Heart right ventricle (tissue), 16 donors: Measurements from ENCODE around the gene ITSN2. TPM values are rescaled to one million over a fixed set of nuclear protein-coding genes. Genes with fewer than 3 reads are reported as not detected.

Source experiments
- ATAC-seq, 8 donors: fragments of 200-7000 bp; cut with Tn5 transposase; one replicate each; pipeline ENCODE4 v1.9.1; 2020; ENCODE audit warnings: mild to moderate bottlenecking in 8 of 8, moderate library complexity in 8 of 8, moderate number of reproducible peaks in 1 of 8
- DNase-seq, 2 donors: peaks; one replicate each; pipeline ENCODE4 v3.0.0-alpha.2; 2020
- H3K27ac ChIP-seq, 10 donors: fragments of 200-600 bp; sonication (generic) in 2 of 10; one replicate each; pipeline versions ENCODE4 v1.5.0 to v1.8.0; 2020 to 2022; ENCODE audit warnings: mild to moderate bottlenecking in 3 of 10
- H3K27me3 ChIP-seq, 7 donors: fragments of 200-600 bp; one replicate each; pipeline ENCODE4 v1.8.0; 2021 to 2022; ENCODE audit warnings: mild to moderate bottlenecking in 2 of 7
- H3K36me3 ChIP-seq, 9 donors: fragments of 200-600 bp; sonication (generic) in 1 of 9; one replicate each; pipeline versions ENCODE4 v1.5.0 to v1.8.0; 2020 to 2022; ENCODE audit warnings: mild to moderate bottlenecking in 2 of 9
- H3K4me1 ChIP-seq, 9 donors: fragments of 200-600 bp; sonication (generic) in 1 of 9; one replicate each; pipeline versions ENCODE4 v1.5.0 to v1.8.0; 2020 to 2022; ENCODE audit warnings: mild to moderate bottlenecking in 4 of 9
- H3K4me3 ChIP-seq, 10 donors: fragments of 200-600 bp; sonication (generic) in 2 of 10; one replicate each; pipeline versions ENCODE4 v1.5.0 to v1.8.0; 2020 to 2022; ENCODE audit warnings: mild to moderate bottlenecking in 7 of 10, moderate library complexity in 2 of 10
- H3K9me3 ChIP-seq, 11 donors: fragments of 200-600 bp in 10 of 11; sonication (generic) in 2 of 11; one replicate each; pipeline versions ENCODE4 v1.5.0 to v1.8.0; 2013 to 2022; ENCODE audit warnings: mild to moderate bottlenecking in 2 of 11, control low read depth in 1 of 11, moderate library complexity in 1 of 11
- CTCF ChIP-seq, 9 donors: fragments of 200-600 bp; sonication (generic) in 2 of 9; IDR thresholded peaks; one replicate each; pipeline versions ENCODE4 v1.5.0 to v1.8.0; 2021 to 2022; ENCODE audit warnings: antibody characterized with exemption in 9 of 9, mild to moderate bottlenecking in 5 of 9, moderate library complexity in 1 of 9
- WGBS, 2 donors: extraction: QIAGEN DNeasy Blood & Tissue Kit; methylation state at CpG; one replicate each; pipeline ENCODE4 v1.1.7; 2013; ENCODE audit warnings: inconsistent platforms in 1 of 2; 5-methylcytosine and 5-hydroxymethylcytosine counted together
- intact Hi-C, 10 donors: fragments of 100-400 bp; cut with DNase I; formaldehyde crosslinking; loops; one replicate each; pipeline versions ENCODE4 v1.11.1 to v1.14.2; 2022
- polyA plus RNA-seq, 2 donors: library from polyadenylated mRNA; stranded (reverse); fragments of 200-250 nt; gene quantifications; one replicate each; pipeline ENCODE4 v1.2.3, GENCODE V29; 2013
- total RNA-seq, 10 donors: library from RNA; stranded (reverse); fragmentation: NEBNext Ultra II Directional in 3 of 10; extraction: Animal tissue kit (Norgen Biotek cat#: 25700) in 3 of 10; gene quantifications; one replicate each; pipeline versions ENCODE4 v1.2.1 to v1.2.4, GENCODE V29; 2021 to 2023
- donor health status: Arrhythmogenic right ventricular cardiomyopathy.
- donor health status: ischemic (EF 13 %, LVEDD 7.1; RV severe dilation, severe dysfunction).
- donor health status: healthy with polysubstance abuse.
- donor health status: DM: no; HTN: yes; CAD: no.
- donor health status: DM: no; HTN: no; CAD: no.
- donor health status: ischemic (EF 25% LVEDD 6.9; RV normal size, moderate dysfunction).
- donor health status: ischemic (EF 25% LVEDD 5.7; RV mildly dilated, moderate dysfunction).
- donor health status: healthy.
- donor health status: DM: yes; HTN: yes; CAD: no.
- donor health status: Ischemic cardiomyopathy.
- donor health status: ischemic (EF 35%, LVEDD 5.7; RV mildly dilated, moderate dysfunction).
- donor health status: nonischemic (EF 11% LVEDD 7.7; RV severe dilation, severe dysfunction).
- donor health status: DM: yes; HTN: yes; CAD: no.
- donor health status: PGD.
- donor health status: ischemic (EF 29% LVEDD 5.4; RV normal size, mild dysfunction).
- donor health status: nonischemic (EF 23%, LVEDD 6.1; RV moderate dilation, normal function).

ITSN2 gene
- total and polyA plus RNA-seq, 12 donors = 16.8 to 49.8 (median 38.2) TPM

DNA sequence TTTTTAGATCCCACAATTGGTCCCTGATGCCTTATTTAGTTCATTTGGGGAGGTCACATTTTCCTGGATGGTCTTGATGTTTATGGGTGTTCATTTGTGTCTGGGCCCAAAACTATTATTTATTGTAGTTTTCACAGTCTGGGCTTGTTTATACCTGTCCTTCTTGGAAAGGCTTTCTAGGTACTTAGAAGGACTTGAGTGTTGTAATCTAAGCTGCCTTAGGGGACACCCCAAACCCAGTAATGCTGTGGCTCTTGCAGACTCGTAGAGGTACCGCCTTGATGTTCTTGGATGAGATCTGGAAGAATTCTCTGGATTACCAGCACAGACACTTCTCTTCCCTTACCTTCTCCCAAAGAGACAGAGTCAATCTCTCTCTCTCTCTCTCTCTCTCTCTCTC lies 25.0 kb upstream of the ITSN2 start:
- DNase-seq (no peak), ATAC-seq (no peak)
- Histone ChIP-seq H3K36me3 (no peaks in the 10 kb centered on the region), H3K4me3 (no peak overlapping the region), H3K27me3 (no peaks in the 10 kb centered on the region), H3K9me3 (no peaks in the 10 kb centered on the region), H3K27ac (no peak overlapping the region), H3K4me1 (peaks cover 0 to 5% (median 0%) of the 10 kb centered on the region in 9 donors)
- WGBS, 2 donors = 88 to 93% methylated on average over 2 of the region's 2 CpGs
- no peak for TF ChIP-seq CTCF (IDR thresholded peaks at IDR 0.05)
- intact Hi-C loops = loop anchor here in 4 of 10 donors (5.0 to 10.0 kb wide), 3 partner anchors 151 to 161 kb away; no protein-coding TSS in a partner anchor

- whole genome bisulfite sequencing, 2 donors = 28% methylated on average over 10 of the region's 10 CpGs
- H3K4me3 ChIP-seq = no peak overlapping the region
- DNase-seq = peak; percentile 24 to 64
- intact Hi-C loops = loop anchor here in 9 of 10 donors (1.0 to 10.0 kb wide), 7 partner anchors 78 to 395 kb away; no protein-coding TSS in a partner anchor
- H3K4me1 ChIP-seq = peaks cover 0 to 5% (median 0%) of the 10 kb centered on the region in 9 donors
- no peak overlapping the region for H3K27ac ChIP-seq
- no peaks in the 10 kb centered on the region for H3K36me3 ChIP-seq
- H3K27me3 ChIP-seq = peaks cover 0 to 3% (median 0%) of the 10 kb centered on the region in 7 donors
- peak; percentile 68 to 92 (median 88) for ATAC-seq
- peak; percentile 65 to 88 (median 81) for TF ChIP-seq CTCF (IDR thresholded peaks at IDR 0.05)
- H3K9me3 ChIP-seq = no peaks in the 10 kb centered on the region
These were observed 22.2 kb upstream of the ITSN2 start for GRCh38 chr2:24382363-24383073.

- ATAC-seq (peak in 1 of 8 donors; percentile 48), DNase-seq (no peak)
- H3K27me3 ChIP-seq = peaks cover 0 to 3% (median 0%) of the 10 kb centered on the region in 7 donors
- TF ChIP-seq CTCF (IDR thresholded peaks at IDR 0.05) = no peak
- H3K36me3 ChIP-seq = no peaks in the 10 kb centered on the region
- intact Hi-C loops = loop anchor here in 8 of 10 donors (5.0 to 10.0 kb wide), 5 partner anchors 146 to 394 kb away; no protein-coding TSS in a partner anchor
- H3K27ac ChIP-seq = no peak overlapping the region
- 84% methylated on average over 2 of the region's 2 CpGs for WGBS, 2 donors
- peaks cover 0 to 5% (median 0%) of the 10 kb centered on the region in 9 donors for H3K4me1 ChIP-seq
- H3K4me3 ChIP-seq = no peak overlapping the region
- no peaks in the 10 kb centered on the region for H3K9me3 ChIP-seq
These were observed 20.5 kb upstream of the ITSN2 start for GRCh38 chr2:24380820-24381219.

GRCh38 chr2:24375349-24376087 lies 15.2 kb upstream of the ITSN2 start:
- intact Hi-C loops = loop anchor here in 1 of 10 donors (10.0 kb wide), 1 partner anchor 71 kb away; no protein-coding TSS in a partner anchor
- 51 to 68% methylated on average over 5 to 7 of the region's 8 CpGs for WGBS, 2 donors
- H3K27ac ChIP-seq = no peak overlapping the region
- TF ChIP-seq CTCF (IDR thresholded peaks at IDR 0.05) = no peak
- no peak overlapping the region for H3K4me3 ChIP-seq
- no peaks in the 10 kb centered on the region for H3K4me1 ChIP-seq
- ATAC-seq = peak in 2 of 8 donors; percentile 33 to 64
- no peaks in the 10 kb centered on the region for H3K9me3 ChIP-seq
- DNase-seq = no peak
- no peaks in the 10 kb centered on the region for H3K36me3 ChIP-seq
- peaks cover 0 to 3% (median 0%) of the 10 kb centered on the region in 7 donors for H3K27me3 ChIP-seq
